Breast epithelium (tissue), 3 donors: Measurements from ENCODE around the gene INIP.

ENCODE experiments used
- POLR2A ChIP-seq: fragments of 450-650 bp; IDR thresholded peaks from one replicate; pipeline ENCODE4 v1.6.1; 2016; ENCODE audit warnings: antibody characterized with exemption, mild to moderate bottlenecking, moderate library complexity
- POLR2AphosphoS5 ChIP-seq, 3 donors: sonication (generic); formaldehyde crosslinking; IDR thresholded peaks; one replicate each; pipeline ENCODE4 v1.6.1; 2017; ENCODE audit warnings: antibody characterized with exemption in 3 of 3
- TF ChIP-seq, protein P1 (sequence below), 3 donors: fragments of 450-650 bp; IDR thresholded peaks; one replicate each; pipeline ENCODE4 v1.5.1; 2016 to 2017; ENCODE audit warnings: antibody characterized with exemption in 3 of 3, mild to moderate bottlenecking in 3 of 3, moderate library complexity in 3 of 3

- TF ChIP-seq POLR2A: no peak
- TF ChIP-seq, protein P1, sequence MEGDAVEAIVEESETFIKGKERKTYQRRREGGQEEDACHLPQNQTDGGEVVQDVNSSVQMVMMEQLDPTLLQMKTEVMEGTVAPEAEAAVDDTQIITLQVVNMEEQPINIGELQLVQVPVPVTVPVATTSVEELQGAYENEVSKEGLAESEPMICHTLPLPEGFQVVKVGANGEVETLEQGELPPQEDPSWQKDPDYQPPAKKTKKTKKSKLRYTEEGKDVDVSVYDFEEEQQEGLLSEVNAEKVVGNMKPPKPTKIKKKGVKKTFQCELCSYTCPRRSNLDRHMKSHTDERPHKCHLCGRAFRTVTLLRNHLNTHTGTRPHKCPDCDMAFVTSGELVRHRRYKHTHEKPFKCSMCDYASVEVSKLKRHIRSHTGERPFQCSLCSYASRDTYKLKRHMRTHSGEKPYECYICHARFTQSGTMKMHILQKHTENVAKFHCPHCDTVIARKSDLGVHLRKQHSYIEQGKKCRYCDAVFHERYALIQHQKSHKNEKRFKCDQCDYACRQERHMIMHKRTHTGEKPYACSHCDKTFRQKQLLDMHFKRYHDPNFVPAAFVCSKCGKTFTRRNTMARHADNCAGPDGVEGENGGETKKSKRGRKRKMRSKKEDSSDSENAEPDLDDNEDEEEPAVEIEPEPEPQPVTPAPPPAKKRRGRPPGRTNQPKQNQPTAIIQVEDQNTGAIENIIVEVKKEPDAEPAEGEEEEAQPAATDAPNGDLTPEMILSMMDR (IDR thresholded peaks at IDR 0.05): no peak
- TF ChIP-seq POLR2AphosphoS5 (IDR thresholded peaks at IDR 0.05): no peak
Observed at GRCh38 chr9:112665347-112665746, 52.6 kb downstream of the INIP start.
